Bronchial smooth muscle cell (primary cell): ENCODE measurements around the gene EXOSC1. TPM values are rescaled to one million over a fixed set of nuclear protein-coding genes. Genes with fewer than 3 reads are reported as not detected.

Experiments used
- total RNA-seq: library from RNA; depleted of rRNA; stranded (reverse); fragments of >200 nt; gene quantifications from 2 replicates; pipeline ENCODE4 v1.2.1, GENCODE V29; 2014

The EXOSC1 gene, protein sequence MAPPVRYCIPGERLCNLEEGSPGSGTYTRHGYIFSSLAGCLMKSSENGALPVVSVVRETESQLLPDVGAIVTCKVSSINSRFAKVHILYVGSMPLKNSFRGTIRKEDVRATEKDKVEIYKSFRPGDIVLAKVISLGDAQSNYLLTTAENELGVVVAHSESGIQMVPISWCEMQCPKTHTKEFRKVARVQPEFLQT
- 34.5 and 34.6 TPM in 2 replicates for total RNA-seq

DNA sequence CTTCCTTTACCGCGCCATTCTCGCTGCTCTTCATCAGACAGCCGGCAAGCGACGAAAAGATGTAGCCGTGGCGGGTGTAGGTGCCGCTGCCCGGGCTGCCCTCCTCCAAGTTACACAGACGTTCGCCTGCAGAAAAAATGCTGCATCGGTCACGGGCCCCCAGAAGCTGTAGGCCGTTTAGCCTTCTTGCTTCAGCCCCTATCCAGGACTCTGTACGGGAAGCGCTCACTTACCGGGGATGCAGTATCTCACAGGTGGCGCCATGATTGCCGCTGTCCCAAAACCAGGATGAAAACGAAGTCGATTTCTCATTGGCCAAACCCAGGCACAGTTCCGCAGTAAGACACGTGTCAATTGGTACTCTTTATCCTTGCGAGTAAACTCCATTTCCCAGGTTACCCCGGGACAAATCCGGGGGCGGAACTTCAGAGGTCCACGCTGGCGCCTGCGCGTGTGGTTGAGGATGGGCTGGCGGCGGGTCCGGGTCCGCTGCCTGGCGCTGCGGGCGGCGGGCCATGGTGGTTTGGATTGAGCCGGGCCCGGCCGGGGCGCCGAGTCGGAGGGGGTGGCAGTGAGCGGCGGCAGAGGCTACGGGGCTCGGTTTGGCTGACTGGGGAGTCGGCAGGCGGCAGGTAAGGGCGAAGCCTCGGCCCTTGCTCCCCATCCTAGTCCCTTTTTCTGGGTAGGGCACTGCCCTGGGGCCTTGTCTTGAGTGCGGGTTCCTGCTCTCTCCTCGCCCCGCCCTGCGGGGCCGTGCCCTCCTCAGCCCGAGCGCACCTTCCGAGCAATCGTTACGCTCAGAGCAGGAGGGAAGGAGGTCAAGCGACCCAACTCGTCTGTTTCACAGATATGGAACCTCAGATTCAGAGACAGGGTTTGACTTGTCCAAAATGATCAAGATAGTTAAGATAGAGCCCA lies at the start of gene EXOSC1, which contains the start of gene ZDHHC16:
Gene EXOSC1 (minus strand): TSS at position 285 of the 918 bp plus-strand sequence. CDS start 21 bp downstream, at position 264.
Gene ZDHHC16 (plus strand): TSS at position 454 of the 918 bp plus-strand sequence. CDS start 5,501 bp downstream, outside the sequence.

DNA sequence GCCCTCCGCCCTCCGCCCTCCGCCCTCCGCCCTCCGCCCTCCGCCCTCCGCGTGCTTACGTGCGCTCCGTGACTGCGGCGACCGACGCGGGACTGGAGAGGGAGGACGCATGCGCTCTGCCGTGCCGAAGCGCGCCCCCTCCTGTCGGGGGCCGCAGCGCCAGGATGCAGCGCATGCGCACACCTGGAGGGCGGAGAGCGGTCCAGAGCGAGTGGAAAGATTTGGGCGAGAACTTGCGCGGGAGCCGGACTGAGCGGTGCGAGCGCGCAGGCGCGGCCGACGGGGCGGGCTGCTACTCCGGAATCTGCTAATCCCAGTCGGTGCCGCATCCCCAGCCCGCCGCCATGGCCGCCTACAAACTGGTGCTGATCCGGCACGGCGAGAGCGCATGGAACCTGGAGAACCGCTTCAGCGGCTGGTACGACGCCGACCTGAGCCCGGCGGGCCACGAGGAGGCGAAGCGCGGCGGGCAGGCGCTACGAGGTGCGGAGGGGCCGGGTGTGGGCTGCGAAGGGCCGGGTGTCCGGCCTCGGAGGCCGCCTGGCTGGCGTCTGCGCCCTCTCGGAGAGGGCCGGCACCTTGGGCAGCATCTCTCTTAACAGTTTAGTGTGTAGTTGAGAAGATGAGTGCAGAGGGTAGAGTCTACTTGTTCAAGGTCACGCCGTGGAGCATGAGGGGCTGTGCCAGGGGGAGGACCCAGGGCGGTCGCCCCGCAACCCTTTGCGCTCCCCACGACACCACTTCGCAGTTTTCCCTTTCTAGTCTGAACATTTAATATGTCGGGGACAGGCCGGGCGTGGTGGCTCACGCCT lies 19.6 kb downstream of the EXOSC1 start, which contains the start of gene PGAM1:
Gene PGAM1 (plus strand): TSS at position 228 of the 812 bp plus-strand sequence. CDS start 117 bp downstream, at position 345.

DNA sequence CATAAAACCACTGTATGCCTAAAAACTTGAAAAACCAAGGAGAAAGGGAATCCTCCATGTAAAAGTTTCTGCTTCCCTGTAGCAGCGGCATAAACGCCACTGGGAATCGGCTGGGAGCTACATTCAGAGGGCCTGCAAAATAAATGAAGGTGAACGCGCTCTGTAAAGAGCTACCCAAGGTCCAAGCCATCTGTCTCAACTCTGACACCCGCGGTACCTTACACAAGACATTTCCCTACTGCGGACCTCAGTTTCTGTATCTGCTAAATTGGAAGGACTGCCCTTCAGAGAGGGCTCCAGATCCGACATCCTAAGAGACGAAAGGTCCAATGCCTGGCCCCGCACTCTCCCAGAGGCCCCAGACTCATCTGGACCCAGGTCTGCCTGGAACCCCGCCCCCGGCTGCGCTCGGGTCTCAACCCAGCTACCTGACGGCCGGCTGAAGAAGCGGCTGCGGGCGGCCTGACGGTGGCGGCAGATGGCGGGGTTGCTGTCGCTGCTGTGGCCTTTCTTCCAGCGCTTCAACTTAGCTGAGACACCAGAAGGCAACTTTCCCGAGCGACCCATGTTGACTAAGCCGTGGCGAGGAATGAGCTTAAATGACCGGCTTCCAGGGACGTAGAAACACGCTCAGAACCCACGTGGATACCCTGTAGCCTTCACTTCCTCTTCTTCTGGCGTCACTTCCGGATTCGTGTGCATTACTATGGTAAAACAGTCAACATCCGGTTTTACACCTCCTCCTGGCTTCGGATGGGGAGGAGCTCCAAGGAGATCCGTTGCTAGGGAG lies 44.9 kb downstream of the EXOSC1 start, which contains the start of gene RRP12:
Gene RRP12 (minus strand): TSS at position 676 of the 790 bp plus-strand sequence. CDS start 109 bp downstream, at position 567.

Other genes starting within 250 kb of the EXOSC1 start
- gene ARHGAP19, start 153.4 kb downstream of the EXOSC1 start, total RNA-seq, result 3.8 and 4.1 TPM in 2 replicates
- gene FRAT1, start 126.7 kb downstream of the EXOSC1 start, total RNA-seq, result 2.2 and 2.4 TPM in 2 replicates
- 2.7 and 3.9 TPM in 2 replicates for gene FRAT2, start 111.3 kb downstream of the EXOSC1 start, total RNA-seq
- 8.4 and 8.7 TPM in 2 replicates for gene RRP12, start 44.7 kb downstream of the EXOSC1 start, total RNA-seq
- gene PGAM1, start 19.8 kb downstream of the EXOSC1 start, total RNA-seq, result 172 and 252 TPM in 2 replicates
- 27.0 and 28.2 TPM in 2 replicates for gene ZDHHC16, start 169 bp upstream of the EXOSC1 start, total RNA-seq
- 46.0 and 46.5 TPM in 2 replicates for gene MMS19, start 52.4 kb upstream of the EXOSC1 start, total RNA-seq
- 17.7 and 22.4 TPM in 2 replicates for gene UBTD1, start 52.9 kb upstream of the EXOSC1 start, total RNA-seq
- gene ANKRD2, start 126.8 kb upstream of the EXOSC1 start, total RNA-seq, result 0.16 and 4.9 TPM in 2 replicates
- 0.34 and 1.4 TPM in 2 replicates for gene HOGA1, start 138.4 kb upstream of the EXOSC1 start, total RNA-seq
- gene C10orf62, start 143.7 kb upstream of the EXOSC1 start, total RNA-seq, result not detected in 2 replicates
- 3.2 and 5.2 TPM in 2 replicates for gene MORN4, start 187.5 kb upstream of the EXOSC1 start, total RNA-seq
- 9.8 and 14.0 TPM in 2 replicates for gene PI4K2A, start 194.7 kb upstream of the EXOSC1 start, total RNA-seq
- gene AVPI1, start 241.2 kb upstream of the EXOSC1 start, total RNA-seq, result 21.0 and 34.7 TPM in 2 replicates